ENCODE results near the gene IGFL4.

The IGFL4 gene

DNA sequence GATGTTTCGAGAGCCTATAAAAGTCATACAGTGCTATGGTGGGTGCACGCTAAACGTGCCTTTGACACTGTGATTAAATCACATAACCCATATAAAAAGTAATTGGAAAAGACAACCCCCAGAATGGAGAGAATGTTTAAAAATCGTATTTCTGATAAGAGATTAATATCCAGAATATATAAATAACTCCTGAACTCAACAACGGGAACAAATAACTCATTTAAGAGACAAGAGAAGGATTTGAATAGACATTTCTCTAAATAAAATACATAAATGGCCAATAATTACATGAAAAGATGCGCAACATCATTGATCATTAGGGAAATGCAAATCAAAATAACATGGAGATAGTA lies 37.0 kb upstream of the IGFL4 start:
- TF ChIP-seq FOXP2 (optimal IDR thresholded peaks at IDR 0.05; ENCODE audit: control extremely low read depth, extremely low read length, insufficient read depth) (no peak), POLR2AphosphoS5 (IDR thresholded peaks at IDR 0.05; ENCODE audit: borderline replicate concordance, low read depth, low read length) (no peak), EZH2 (IDR thresholded peaks at IDR 0.05) (no peak)
- DNase-seq (ENCODE audit: low read depth, low spot score): no peak
- no peak overlapping the region for H3K4me3 ChIP-seq

GRCh38 chr19:46076951-46077814 lies 36.4 kb upstream of the IGFL4 start:
- Histone ChIP-seq H3K27ac (no peak overlapping the region), H3K9me3 (ENCODE audit: low read depth, low read length) (no peaks in the 10 kb centered on the region), H3K36me3 (ENCODE audit: insufficient read depth, low read length) (no peaks in the 10 kb centered on the region), H3K4me3 (peak overlapping the region; percentile 61), H3K9ac (ENCODE audit: insufficient read length) (no peak overlapping the region)
- no peak for TF ChIP-seq FOXP2 (optimal IDR thresholded peaks at IDR 0.05; ENCODE audit: control extremely low read depth, extremely low read length, insufficient read depth)
- peak; percentile 74 for DNase-seq (ENCODE audit: low read depth, low spot score)

More for the DNA sequence above, 37.0 kb upstream of the IGFL4 start:
- Histone ChIP-seq H3K9me3 (ENCODE audit: low read depth, low read length) (no peaks in the 10 kb centered on the region), H3K36me3 (ENCODE audit: insufficient read depth, low read length) (no peaks in the 10 kb centered on the region), H3K27ac (no peak overlapping the region), H3K9ac (ENCODE audit: insufficient read length) (no peak overlapping the region)

- no peak overlapping the region for H3K27ac ChIP-seq
- no peak overlapping the region for H3K9ac ChIP-seq (ENCODE audit: insufficient read length)
- DNase-seq (ENCODE audit: low read depth, low spot score): no peak
- TF ChIP-seq POLR2AphosphoS5 (IDR thresholded peaks at IDR 0.05; ENCODE audit: borderline replicate concordance, low read depth, low read length) (no peak), FOXP2 (optimal IDR thresholded peaks at IDR 0.05; ENCODE audit: control extremely low read depth, extremely low read length, insufficient read depth) (no peak), EZH2 (IDR thresholded peaks at IDR 0.05) (no peak)
- no peak overlapping the region for H3K4me3 ChIP-seq
- H3K36me3 ChIP-seq (ENCODE audit: insufficient read depth, low read length): no peaks in the 10 kb centered on the region
- no peaks in the 10 kb centered on the region for H3K9me3 ChIP-seq (ENCODE audit: low read depth, low read length)
Measured at GRCh38 chr19:46076031-46076880, 35.5 kb upstream of the IGFL4 start.

GRCh38 chr19:46073268-46073922 lies 32.6 kb upstream of the IGFL4 start:
- no peak for DNase-seq (ENCODE audit: low read depth, low spot score)
- Histone ChIP-seq H3K4me3 (no peak overlapping the region), H3K9me3 (ENCODE audit: low read depth, low read length) (no peaks in the 10 kb centered on the region), H3K36me3 (ENCODE audit: insufficient read depth, low read length) (no peaks in the 10 kb centered on the region), H3K27ac (no peak overlapping the region), H3K9ac (ENCODE audit: insufficient read length) (no peak overlapping the region)
- TF ChIP-seq EZH2 (IDR thresholded peaks at IDR 0.05) (no peak), POLR2AphosphoS5 (IDR thresholded peaks at IDR 0.05; ENCODE audit: borderline replicate concordance, low read depth, low read length) (no peak), FOXP2 (optimal IDR thresholded peaks at IDR 0.05; ENCODE audit: control extremely low read depth, extremely low read length, insufficient read depth) (no peak)

GRCh38 chr19:46069806-46070341 lies 29.1 kb upstream of the IGFL4 start:
- no peak for DNase-seq (ENCODE audit: low read depth, low spot score)
- Histone ChIP-seq H3K9me3 (ENCODE audit: low read depth, low read length) (no peaks in the 10 kb centered on the region), H3K4me3 (no peak overlapping the region), H3K36me3 (ENCODE audit: insufficient read depth, low read length) (no peaks in the 10 kb centered on the region), H3K9ac (ENCODE audit: insufficient read length) (no peak overlapping the region), H3K27ac (no peak overlapping the region)
- TF ChIP-seq EZH2 (IDR thresholded peaks at IDR 0.05): no peak
- TF ChIP-seq POLR2AphosphoS5 (IDR thresholded peaks at IDR 0.05; ENCODE audit: borderline replicate concordance, low read depth, low read length): no peak
- TF ChIP-seq FOXP2 (optimal IDR thresholded peaks at IDR 0.05; ENCODE audit: control extremely low read depth, extremely low read length, insufficient read depth): no peak

DNA sequence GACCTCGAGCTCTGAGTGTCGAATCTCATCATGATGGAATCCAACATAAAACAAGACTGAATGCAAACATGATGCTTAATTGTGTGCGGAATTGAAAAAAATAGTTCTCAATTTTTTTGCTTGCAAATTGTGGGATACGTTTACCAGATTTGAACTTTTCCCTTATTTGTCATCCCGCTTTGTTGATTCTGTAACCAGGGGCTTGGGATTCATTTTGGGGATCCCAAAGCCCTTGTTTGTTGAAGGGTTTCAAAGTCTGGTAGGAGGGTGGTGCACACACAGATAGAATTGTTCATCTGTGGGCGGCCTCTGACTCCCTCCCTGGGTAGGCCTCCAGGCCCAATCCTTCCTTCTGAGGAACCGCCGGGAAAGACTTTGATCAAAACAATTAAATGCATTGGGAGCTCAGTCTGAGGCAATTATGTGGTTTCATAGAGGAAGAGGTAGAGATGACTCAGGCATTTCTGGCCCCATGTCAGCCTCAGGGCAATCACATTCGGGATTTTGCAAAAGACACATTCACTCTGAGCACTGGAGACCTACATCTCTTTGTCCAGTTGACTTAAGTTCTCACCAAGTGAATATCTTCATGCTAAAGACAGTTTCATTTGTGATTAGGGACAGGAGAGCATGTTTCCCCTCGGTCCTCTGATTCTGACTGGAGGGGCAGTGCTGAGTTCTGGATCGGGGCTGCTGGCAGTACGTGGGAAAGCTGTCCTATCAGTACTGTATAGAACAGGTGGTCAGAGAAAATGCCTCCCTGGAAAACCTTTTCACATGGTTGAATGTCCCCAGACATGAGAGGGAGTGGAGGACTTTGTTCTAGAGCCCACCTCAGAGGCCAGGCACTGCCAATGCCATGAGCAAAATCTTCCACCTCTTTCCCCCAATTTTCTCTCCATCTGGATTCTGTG lies 27.8 kb upstream of the IGFL4 start:
- Histone ChIP-seq H3K4me3 (peak overlapping the region; percentile 43), H3K36me3 (ENCODE audit: insufficient read depth, low read length) (no peaks in the 10 kb centered on the region), H3K27ac (no peak overlapping the region), H3K9ac (ENCODE audit: insufficient read length) (no peak overlapping the region), H3K9me3 (ENCODE audit: low read depth, low read length) (no peaks in the 10 kb centered on the region)
- peak; percentile 88 for DNase-seq (ENCODE audit: low read depth, low spot score)
- TF ChIP-seq EZH2 (IDR thresholded peaks at IDR 0.05): no peak
- peak; percentile 31; the same call in 1 of the 2 replicates for TF ChIP-seq POLR2AphosphoS5 (IDR thresholded peaks at IDR 0.05; ENCODE audit: borderline replicate concordance, low read depth, low read length)
- TF ChIP-seq FOXP2 (optimal IDR thresholded peaks at IDR 0.05; ENCODE audit: control extremely low read depth, extremely low read length, insufficient read depth): no peak

DNA sequence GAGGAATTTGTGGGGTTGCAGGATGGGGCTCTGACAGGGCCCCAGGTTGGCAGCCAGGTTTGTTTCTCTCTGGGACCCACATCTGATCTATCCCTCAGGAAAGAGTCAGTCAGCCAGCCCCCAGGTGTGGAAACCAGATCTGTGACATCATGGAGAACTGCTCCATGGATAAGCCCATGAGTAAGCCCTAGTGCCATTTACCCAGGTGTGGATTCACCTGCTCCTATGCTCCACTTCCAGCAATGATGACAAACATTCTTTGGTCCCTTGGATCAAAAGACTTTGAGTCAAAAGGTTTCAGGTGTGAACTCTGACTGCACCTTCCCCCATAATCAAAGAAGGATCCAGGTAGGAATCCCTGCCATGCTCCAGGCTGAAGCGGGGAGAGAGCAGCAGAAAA lies 26.9 kb upstream of the IGFL4 start:
- no peaks in the 10 kb centered on the region for H3K36me3 ChIP-seq (ENCODE audit: insufficient read depth, low read length)
- no peak for DNase-seq (ENCODE audit: low read depth, low spot score)
- TF ChIP-seq POLR2AphosphoS5 (IDR thresholded peaks at IDR 0.05; ENCODE audit: borderline replicate concordance, low read depth, low read length) (no peak), FOXP2 (optimal IDR thresholded peaks at IDR 0.05; ENCODE audit: control extremely low read depth, extremely low read length, insufficient read depth) (no peak), EZH2 (IDR thresholded peaks at IDR 0.05) (no peak)
- no peak overlapping the region for H3K4me3 ChIP-seq
- H3K9me3 ChIP-seq (ENCODE audit: low read depth, low read length): no peaks in the 10 kb centered on the region
- H3K27ac ChIP-seq: no peak overlapping the region
- H3K9ac ChIP-seq (ENCODE audit: insufficient read length): no peak overlapping the region
